HG02610 (cell line): ENCODE measurements around the gene MAP1LC3A.
"Not testable (repeated sequence)": the region's sequence is repeated elsewhere in the genome, so short reads cannot be mapped to it uniquely, and the experiment has no call there.

Source experiments
- ATAC-seq: cut with Tn5 transposase; IDR thresholded peaks from one replicate; pipeline ENCODE4 v1.9.1; 2021; ENCODE audit warnings: mild to moderate bottlenecking, moderate library complexity; ENCODE audit not compliant: unreplicated experiment

MAP1LC3A gene

DNA sequence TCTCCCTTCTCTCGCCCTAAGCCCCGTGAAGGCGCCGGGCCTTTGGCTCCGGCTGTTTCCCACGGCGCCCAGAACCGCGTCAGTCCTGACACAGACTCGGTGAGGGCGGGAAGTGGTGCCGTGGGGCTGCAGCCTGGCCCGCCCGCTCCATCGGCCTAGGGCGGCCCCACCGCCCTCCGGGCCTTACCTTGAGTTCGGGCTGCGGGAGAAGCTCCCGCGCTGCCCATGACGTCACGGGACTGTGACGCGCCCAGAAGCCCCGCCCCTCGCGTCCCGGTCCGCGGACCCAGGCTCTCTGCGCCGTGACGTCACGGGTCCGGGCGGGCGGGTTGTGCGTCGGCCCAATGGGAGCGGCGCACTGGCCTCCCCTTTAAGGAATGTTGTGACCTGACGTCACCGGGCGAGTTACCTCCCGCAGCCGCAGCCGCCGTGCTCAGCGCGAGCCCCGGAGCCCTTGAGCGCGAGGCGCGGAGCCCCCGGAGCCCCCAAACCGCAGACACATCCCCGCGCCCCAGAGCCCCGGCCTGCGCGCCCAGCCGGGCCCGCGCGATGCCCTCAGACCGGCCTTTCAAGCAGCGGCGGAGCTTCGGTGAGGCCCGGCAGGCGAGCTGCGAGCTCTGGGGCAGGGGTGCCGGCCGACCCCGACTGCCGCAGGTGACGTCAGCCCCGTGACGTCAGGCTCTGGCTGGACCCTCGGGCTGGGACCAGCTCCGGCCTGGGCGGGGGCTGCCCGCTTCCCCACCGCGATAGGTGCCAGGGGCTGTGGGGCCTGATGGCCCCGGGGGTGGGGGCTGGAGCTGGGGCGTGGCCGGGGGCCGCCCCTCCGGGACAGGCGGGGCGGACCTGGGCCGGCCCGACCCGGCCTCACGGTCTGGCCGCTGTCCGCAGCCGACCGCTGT lies at the start of gene MAP1LC3A:
Gene MAP1LC3A (plus strand): TSS at position 399 of the 899 bp plus-strand sequence. CDS start 151 bp downstream, at position 550.
- peak; percentile 68 for ATAC-seq

DNA sequence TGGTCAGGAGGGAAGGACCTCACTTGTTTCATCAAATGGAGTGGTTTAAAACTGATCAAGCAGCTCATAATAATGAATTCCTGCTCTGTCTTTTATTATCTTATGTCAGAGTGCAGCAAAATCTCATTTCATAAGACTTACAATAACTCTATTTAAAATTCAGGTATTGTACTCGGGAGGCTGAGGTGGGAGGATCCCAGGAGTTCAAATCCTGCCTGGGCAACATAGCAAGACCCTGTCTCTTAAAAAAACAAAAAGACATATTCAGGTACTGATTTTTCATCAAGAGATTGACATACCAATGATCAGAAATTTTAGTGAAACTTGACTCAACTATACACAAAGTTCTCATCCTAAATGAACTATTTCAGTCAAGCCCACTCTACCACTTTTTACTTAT lies 47.9 kb upstream of the MAP1LC3A start:
- ATAC-seq: no peak

DNA sequence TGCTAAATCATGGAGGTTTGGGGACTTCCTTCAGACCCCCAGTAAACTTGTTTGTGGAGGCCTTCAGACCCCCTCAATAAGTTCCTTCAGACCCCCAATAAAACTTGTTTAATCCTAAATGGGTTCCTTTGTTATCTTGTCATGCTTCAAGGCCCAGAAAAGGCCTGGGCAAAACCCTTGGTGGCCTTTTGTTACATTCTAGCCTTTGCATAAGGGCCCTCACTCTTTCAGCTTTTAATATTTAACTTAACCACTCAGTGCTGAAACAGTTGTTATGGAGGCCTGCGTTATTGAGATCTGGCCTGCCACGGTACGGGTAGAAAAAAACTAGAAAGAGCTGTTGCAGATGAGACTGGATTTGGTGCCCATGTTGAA lies 46.6 kb upstream of the MAP1LC3A start:
- no peak for ATAC-seq

DNA sequence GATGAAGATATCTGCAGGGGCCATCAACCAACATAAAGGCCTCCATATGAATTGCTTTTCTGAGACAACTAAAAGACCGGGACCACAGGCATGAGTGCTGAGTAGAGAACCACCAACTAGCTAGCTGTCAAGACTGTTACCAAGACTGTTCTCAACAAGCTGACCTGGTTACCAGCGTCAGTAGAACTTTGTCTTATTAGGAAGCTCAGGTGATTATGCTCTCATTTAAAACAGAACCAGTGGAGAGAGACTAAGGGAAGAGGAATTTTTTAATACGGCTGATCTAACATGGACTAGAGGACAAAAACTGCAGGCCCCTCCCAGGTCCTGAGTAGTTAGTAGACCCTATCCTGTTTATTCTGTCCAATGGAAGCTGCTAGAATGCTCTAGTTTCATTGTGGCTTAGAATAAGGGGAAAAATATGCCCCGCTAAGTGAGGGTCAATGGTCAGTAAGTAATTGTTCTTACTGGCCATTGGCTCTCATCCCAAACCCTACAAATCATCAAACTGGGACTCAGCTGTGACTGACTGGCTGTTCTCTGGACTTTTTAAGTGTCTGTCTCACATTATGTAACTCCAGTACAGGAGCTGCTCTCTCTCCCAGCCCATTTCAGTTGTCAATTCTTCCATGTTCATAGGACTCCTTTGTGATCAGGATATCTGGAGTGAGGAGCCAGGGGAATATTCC lies 46.1 kb upstream of the MAP1LC3A start:
- no peak for ATAC-seq

DNA sequence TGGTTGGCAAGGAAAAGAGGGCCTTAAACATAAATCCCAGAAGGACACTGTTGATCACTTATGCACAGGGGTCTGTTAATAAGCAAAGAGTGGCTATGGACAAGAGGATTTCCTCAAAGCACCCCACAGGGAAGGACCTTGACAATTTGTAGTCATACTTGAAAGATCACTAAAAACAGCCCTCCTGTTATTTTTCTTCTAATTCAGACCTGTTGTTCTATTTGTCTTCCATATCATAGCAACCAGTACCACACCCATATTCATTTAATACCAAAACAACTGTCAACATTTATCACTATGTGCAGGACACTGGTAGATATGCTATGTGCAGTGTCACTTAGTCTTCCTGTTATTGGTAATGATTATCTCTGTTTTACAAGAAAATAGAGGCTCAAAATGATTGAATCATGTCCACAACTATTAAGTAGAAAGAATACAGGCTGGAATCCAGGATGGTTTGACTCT lies 45.5 kb upstream of the MAP1LC3A start:
- ATAC-seq: no peak

DNA sequence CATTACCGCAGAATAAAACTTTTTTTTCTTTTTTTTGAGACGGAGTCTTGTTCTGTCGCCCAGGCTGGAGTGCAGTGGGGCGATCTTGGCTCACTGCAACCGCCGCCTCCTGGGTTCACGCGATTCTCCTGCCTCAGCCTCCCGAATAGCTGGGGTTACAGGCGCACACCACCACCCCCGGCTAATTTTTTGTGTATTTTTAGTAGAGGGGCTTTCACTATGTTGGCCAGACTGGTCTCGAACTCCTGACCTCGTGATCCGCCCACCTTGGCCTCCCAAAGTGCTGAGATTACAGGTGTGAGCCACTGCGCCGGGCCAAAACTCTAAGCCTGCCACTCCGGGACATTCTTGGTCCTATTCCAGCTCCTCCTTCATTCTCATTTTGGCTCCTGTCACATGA lies 44.5 kb upstream of the MAP1LC3A start:
- not testable (repeated sequence) for ATAC-seq

DNA sequence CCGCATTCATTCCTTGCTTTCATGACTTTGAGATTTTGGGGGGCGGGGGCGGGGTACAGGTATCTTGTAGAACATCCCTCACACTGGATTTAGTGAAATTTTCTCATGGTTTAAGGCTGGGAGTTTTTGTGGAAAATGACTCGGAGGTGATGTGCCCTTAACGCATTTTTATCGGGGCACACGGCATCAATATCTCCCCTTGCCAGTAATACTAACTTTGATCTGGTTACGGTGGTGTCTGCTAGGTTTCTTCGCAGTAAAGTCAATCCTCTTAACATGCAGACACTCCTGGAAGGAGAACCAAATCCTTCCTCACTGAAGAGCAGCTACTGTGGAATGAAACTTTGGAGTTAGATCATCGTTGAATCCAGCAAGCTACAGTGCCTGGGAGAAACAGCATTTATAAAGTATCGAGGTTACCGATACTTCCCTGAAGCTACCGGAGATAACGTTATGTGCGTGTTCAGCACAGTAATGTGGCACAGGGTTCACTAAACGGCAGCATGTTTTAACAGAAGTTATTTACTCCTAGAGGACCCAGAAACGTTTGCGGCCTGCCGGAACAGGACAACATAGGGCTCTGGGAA lies 43.5 kb upstream of the MAP1LC3A start:
- ATAC-seq: peak; percentile 7

DNA sequence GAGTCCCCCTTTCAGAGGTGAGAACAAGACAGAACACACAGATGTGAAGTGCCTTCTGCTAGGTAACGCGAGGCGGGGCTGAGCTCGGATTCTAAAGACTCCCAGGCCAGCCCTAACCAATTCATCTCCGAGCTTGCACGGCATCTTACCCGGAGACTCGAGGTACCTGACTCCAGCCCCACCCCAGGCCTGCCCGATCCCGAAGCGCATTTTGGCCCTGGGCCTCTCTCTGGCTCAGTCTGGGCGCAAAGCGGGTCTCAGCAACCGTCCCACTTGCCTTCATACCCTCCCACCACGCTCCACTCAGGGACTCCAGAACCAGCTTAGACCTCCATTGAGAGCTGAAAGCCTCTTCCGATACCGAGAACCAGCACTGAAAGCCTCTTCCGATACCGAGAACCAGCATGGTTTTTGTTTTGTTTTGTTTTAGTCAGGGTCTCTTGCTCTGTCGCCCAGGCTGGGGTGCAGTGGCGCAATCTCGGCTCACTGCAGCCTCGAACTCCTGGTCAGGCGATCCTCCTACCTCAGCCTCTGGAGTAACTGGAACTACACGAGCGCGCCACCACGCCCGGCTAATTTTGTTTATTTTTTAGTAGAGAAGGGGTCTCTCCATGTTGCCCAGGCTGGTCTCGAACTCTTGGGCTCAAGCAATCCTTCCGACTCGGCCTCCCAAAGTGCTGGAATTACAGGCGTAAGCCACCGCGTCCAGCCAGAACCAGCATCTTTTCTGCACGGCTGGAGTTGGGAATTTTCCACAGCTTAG lies 42.9 kb upstream of the MAP1LC3A start:
- peak; percentile 62 for ATAC-seq

DNA sequence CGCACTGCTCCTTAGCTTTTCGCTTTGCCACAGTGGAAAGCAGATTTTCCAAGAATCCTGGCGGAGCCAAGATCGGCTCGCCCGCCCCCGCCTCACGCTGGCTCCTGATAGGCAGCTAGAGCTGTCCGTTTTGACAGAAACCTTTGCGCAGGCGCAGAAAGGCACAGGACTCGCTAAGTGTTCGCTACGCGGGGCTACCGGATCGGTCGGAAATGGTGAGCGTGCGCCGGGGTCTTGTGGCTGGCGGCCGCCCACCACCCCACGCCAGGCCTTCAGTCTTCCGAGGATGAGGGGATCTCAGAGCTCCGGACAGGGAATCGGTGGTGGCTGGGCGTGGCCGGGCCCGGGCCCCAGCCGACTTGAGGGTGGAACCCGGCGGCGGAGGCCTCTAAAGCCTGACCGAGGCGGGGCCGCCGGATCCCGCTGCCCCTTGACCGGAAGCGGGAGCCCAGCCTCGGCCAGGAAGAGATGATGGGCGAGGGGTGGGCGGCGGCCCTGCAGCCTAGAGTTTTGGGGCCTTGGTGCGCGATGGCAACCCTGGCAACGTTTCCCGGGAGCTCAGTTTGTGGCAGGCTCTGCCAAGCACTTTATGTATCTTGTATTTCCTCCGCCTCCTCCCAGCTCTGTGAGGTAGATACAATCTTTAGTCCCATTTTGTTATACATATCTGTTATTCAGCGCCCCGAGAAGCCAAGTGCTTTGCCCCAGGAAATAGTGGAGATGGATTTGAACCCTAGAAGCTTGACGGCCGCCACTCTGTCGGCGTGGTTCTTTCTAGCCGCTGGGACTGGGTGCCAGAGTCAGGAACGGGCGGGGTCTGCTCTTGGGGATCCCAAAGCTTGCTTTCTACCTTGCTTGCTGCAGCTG lies 42.0 kb upstream of the MAP1LC3A start, which contains the start of gene DYNLRB1:
Gene DYNLRB1 (plus strand): TSS at position 176 of the 867 bp plus-strand sequence. CDS start 37 bp downstream, at position 213.
- peak; percentile 73 for ATAC-seq

DNA sequence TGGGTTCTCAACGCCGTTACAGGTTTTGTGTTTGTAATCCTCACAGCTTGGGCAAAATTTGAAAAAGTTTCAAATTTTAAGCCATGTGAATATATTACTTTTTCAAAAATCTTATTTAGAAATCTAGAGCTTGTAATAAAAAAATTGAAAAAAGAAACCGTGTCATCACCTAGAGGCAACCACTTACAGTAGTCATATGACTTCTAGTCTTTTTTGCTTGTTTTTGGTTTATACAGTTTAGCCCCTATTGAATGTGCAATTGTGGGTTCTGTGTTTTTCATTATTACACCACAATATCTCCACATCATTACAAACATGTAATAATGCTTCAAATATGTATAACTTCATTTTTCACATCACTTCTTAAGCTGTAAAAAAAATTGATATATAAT lies 41.4 kb upstream of the MAP1LC3A start:
- ATAC-seq: no peak

DNA sequence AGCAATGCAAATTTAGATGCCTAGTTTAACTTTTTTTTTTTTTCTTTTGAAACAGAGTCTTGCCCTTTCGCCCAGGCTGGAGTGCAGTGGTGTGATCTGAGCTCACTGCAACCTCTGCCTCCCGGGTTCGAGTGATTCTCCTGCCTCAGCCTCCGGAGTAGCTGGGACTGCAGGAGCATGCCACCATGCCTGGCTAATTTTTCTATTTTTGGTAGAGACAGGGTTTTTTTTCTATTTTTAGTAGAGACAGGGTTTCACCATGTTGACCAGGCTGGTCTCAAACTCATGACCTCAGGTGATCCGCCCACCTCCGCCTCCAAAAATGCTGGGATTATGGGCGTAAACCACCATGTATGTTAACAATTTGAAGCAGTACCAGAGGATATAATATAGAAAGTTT lies 39.7 kb upstream of the MAP1LC3A start:
- ATAC-seq: not testable (repeated sequence)

DNA sequence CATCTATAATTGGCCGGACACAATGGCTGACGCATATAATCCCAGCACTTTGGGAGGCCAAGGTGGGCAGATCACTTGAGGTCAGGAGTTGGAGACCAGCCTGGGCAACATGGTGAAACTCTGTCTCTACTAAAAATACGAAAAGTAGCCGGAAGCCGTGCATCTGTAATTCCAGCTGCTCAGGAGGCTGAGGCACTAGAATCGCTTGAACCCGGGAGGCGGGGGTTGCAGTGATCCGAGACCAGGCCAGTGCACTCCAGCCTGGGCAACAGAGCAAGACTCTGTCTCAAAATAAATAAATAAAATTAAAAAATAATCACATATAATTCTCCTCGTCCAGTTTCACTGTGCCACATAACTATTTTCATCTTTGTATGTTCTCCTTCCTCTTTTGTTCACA lies 38.7 kb upstream of the MAP1LC3A start:
- ATAC-seq: not testable (repeated sequence)

DNA sequence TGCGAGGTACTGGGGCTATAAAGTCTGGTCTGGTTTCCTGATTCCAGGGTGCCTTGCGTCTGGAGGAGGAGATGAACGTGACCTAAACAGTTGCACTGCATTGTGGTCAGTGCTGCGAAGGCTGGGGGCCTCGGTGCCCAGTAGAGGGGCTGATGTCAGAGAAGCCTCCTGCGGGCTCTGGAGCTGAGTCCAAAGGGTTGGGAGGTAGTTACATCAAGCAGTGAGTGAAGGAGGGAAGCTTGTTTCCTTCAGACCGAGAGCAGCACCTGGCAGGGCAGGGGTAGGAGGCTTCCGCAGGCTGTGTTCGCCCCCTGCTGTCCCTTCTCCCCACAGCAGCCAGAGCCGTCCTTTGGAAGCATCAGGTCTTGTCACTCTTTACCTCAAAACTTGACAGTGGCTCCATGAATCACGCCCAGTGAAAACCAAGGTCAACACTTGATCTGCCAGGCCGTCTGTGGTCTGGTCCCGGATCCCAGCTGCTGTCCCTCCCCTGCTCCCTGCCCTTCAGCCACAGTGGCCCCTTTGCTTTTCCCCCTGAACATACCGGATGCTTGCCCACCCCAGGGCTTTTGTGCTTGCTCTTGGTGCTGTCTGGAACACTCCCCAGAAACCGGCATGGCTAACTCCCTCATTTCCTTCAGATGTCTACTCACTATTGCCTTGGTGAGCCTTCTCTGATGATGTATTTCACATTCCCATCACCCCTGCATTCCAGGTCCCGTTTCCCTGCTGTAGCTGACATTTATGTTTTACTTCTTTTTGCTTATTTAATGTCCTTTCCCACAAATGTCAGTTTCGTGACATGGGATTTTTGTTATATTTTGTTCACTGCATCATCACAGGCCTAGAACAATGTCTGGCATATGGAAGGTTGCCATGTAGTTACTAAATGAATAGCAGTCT lies 35.3 kb upstream of the MAP1LC3A start:
- ATAC-seq: no peak

DNA sequence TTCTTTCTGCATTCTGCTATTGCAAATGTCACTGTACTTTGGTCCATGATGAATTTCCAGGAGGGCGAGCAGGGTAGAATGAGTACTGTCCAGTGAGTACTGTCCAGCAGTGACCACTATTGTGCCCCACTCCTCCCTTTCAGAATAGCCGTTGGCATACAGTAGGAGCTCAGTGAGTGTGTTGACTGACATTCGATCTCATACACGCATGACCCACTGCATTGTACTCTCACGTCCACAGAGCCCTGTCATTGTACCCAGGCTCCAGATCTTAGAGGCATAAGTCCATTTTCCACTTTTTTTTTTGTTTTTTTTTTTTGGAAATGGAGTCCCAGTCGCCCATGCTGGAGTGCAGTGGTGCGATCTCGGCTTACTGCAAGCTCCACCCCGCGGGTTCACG lies 34.1 kb upstream of the MAP1LC3A start:
- no peak for ATAC-seq

DNA sequence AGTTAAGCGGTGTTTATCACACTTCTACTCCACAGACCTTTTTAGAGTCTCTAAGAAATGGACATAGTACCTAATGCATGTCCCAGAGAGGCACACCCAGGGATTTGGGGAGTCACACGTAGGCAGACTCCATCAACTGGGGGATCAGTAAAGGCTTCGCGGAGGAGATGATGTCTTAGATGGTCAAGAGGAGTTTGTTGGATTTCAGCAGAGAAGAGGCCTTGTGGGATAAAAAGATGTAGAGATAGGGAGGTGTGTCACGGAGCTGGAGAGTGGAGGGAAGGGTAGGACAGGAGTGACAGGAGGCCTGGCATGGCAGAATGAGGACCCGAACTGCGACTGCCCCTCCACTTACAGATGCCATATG lies 33.2 kb upstream of the MAP1LC3A start:
- ATAC-seq: no peak

DNA sequence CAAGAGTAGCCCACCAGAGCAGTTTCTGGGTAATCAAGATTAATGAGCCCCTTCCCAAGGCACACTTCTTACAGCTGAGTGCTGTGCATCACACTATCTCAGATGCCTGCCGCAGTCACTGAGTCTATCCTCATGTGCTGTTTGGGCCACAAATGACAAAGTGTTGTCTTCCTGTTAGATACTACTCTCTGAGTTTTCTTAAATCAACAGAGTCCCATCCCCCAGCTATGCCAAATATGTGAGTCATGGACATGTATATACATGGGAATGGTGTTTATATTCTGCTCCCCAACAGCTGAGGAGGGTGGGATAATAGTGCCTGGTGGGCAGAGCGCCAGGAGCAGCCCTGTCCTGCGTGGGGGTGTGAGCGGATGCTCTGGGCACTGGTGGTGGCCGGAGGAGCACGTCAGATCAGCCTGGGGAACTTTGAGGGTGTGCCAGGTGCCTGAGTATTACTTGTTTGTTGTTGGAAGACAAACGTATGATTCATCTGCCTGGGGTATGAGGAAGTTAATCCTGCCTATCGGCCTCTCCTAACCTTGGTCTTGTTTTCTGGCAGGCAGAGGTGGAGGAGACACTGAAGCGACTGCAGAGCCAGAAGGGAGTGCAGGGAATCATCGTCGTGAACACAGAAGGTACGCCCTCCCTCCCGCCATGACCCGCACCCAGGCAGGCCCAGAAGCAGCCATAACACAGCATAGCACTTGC lies 32.7 kb upstream of the MAP1LC3A start:
- ATAC-seq: no peak

DNA sequence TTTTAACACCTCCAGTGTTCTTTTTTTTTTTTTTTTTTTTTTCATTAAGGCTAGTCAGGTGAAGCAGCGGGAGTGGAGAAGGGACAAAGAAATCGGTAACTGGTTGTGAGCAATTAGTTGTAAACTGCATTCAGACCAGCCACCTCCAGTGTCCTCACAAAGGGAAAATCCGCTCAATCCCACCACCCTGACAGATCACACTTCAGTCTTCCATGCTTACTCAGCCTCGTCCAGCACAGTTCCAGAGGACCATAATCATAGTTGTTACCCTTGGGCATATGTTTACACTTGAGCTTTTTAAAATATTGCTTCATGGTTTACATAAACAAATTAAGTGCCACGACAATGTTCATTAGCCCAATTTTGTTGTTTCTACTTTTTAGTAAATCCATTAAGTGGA lies 32.1 kb upstream of the MAP1LC3A start:
- no peak for ATAC-seq

DNA sequence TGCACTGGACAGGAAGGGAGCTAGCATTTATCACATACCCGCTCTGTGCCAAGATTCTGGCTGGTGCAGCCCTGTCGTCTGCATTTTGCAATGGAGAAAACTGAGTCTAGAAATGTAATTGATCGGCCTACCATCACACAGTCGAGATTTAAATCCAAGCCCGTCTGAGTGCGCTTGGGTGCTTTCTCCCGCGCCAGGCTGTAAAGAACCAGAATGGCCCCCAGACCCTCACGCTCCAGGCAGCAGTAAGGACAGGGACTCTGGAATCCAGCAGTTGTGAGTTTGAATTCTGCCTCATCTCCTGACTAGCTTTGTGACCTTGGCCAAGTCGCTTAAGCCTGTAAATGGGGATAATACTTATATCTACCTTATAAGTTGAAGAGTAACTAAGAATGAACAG lies 31.5 kb upstream of the MAP1LC3A start:
- ATAC-seq: no peak
